RKO (cell line): ENCODE results near the gene STIMATE.
A peak's percentile ranks its signal among the peaks of the same experiment; 100 is the strongest.

Experiments
- DNase-seq: peaks from one replicate; pipeline ENCODE4 v3.0.0-alpha.2; 2016; ENCODE audit warnings: low spot score

STIMATE gene

GRCh38 chr3:52897130-52898122, at the start of gene STIMATE:
Gene STIMATE, minus strand, starts transcription at chr3:52897548. Its CDS starts 98 bp downstream, at chr3:52897450.
- peak; percentile 87 for DNase-seq

- DNase-seq: no peak
Measured at GRCh38 chr3:52939600-52939999, 42.3 kb upstream of the STIMATE start.

GRCh38 chr3:52934630-52935530, 37.5 kb upstream of the STIMATE start:
- DNase-seq: peak; percentile 71

- no peak for DNase-seq
Measured at GRCh38 chr3:52931889-52932288, 34.5 kb upstream of the STIMATE start.

- no peak for DNase-seq
Measured at GRCh38 chr3:52931328-52931727, 34.0 kb upstream of the STIMATE start.

- DNase-seq: no peak
Measured at GRCh38 chr3:52930748-52931147, 33.4 kb upstream of the STIMATE start.

GRCh38 chr3:52926554-52926953, 29.2 kb upstream of the STIMATE start:
- DNase-seq: no peak

- no peak for DNase-seq
Measured at GRCh38 chr3:52925405-52926313, 28.3 kb upstream of the STIMATE start.

GRCh38 chr3:52923963-52924362, 26.6 kb upstream of the STIMATE start:
- no peak for DNase-seq

- no peak for DNase-seq
Measured at GRCh38 chr3:52920841-52921240, 23.5 kb upstream of the STIMATE start.

GRCh38 chr3:52917044-52917443, 19.7 kb upstream of the STIMATE start:
- DNase-seq: no peak

- DNase-seq: no peak
Measured at GRCh38 chr3:52915294-52915693, 17.9 kb upstream of the STIMATE start.

GRCh38 chr3:52912885-52913731, 15.8 kb upstream of the STIMATE start:
- DNase-seq: no peak

- no peak for DNase-seq
Measured at GRCh38 chr3:52910823-52911222, 13.5 kb upstream of the STIMATE start.

- DNase-seq: no peak
Measured at GRCh38 chr3:52907497-52907896, 10.1 kb upstream of the STIMATE start.

GRCh38 chr3:52904552-52904951, 7.2 kb upstream of the STIMATE start:
- DNase-seq: no peak

- no peak for DNase-seq
Measured at GRCh38 chr3:52904000-52904399, 6.7 kb upstream of the STIMATE start.

GRCh38 chr3:52896613-52897012, 735 bp downstream of the STIMATE start:
- DNase-seq: no peak

- DNase-seq: no peak
Measured at GRCh38 chr3:52896151-52896550, 1.2 kb downstream of the STIMATE start.

GRCh38 chr3:52895418-52895817, 1.9 kb downstream of the STIMATE start:
- no peak for DNase-seq

GRCh38 chr3:52894756-52895155, 2.6 kb downstream of the STIMATE start:
- no peak for DNase-seq
